HG03095 (cell line): Measurements from ENCODE around the gene PPP1R9B.

Experiments used
- ATAC-seq: cut with Tn5 transposase; IDR thresholded peaks from one replicate; pipeline ENCODE4 v1.9.1; 2021; ENCODE audit warnings: moderate library complexity; ENCODE audit not compliant: unreplicated experiment

The PPP1R9B gene

DNA sequence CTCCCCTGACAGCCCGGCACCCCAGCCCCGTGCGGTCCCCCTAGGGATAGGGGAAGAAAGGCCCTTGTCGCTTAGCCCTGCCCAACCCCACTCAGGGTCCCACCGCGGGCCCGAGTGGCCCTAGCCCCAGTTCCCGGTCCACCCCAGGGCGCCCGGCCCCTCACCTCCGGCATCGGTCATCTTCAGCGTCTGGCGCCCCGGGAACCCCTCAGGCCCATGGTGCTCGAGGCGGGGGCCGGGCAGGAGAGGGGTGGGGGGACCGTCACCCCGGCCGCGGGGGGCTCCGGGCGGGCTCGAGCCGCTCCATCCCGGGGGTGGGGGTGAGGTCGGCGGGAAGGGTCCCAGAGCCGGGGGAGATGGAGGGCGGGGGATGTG, 21.1 kb downstream of the PPP1R9B start:
- ATAC-seq: no peak

DNA sequence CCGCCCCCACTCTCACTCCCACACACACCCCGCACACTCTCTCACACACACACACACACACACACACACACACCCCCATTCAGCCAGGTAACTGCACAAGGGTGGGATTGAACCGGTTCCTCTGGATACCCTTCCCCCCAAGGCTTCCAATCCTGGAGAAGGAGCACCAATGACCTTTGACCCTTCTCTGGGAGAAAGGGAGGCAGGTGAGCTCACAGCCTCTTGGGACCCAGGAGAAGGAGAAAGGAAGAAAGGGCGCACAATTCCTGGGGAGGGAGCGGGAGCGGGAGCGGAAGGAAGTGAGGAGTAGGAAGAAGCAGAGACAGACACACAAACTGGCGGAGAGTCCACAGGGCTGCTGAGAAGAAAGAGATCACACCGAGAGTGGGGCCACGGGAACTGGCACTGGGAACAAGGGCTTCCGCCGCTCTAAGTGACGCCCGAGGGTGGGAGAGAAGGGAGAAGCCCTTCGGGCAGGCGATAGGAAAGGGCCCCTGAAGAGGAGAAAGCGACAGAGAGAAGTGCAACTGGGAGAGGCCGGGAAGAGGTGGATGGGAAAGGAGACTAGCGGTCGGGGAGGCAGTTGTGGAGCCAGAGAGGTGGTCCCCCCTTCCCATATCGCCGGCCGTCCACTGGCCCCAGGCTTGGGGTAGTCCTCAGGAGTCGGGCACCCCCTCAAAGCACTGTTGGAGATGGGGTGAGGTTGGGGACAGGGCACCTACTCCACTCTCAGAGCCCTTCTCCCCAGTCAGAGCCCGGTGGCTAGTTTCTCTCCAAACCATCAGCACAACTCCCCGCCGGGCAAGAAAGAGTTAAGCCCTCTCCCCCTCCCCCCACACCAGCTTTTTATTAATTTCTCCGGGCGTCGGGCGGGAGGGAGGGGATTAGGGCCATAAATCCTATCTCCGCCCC, 21.8 kb downstream of the PPP1R9B start:
- ATAC-seq: no peak

DNA sequence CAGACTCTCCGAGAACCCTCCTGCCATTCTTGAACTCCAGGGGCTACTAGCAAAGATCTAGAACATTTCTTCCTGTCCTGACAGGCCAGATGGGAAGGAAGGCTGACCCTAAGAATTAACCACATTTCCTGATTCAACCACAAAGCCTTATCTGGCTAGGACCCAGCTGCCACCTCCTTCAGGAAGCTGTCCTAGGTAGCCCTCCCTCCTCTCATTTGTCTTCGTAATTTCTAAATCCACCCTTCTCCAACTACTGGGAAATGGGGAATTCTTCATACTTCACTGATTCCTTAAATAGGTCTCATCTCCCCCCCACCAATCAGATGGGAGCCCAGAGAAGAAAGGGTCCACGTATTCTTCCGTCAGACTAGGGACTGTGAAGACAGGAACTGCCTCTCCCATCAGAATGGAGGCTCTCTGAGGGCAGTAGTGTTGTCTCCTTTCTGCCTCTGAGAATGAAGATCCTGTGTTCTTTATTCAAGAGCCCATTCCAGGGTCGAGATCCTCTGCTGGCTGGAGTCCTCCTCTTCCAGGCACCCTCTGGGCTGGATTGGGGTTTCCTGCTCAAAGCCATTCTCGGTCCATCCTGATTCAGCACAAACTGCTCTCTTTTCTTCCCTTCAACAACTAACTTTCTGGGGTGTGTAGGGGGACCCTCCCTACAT, 22.6 kb downstream of the PPP1R9B start:
- ATAC-seq: no peak

DNA sequence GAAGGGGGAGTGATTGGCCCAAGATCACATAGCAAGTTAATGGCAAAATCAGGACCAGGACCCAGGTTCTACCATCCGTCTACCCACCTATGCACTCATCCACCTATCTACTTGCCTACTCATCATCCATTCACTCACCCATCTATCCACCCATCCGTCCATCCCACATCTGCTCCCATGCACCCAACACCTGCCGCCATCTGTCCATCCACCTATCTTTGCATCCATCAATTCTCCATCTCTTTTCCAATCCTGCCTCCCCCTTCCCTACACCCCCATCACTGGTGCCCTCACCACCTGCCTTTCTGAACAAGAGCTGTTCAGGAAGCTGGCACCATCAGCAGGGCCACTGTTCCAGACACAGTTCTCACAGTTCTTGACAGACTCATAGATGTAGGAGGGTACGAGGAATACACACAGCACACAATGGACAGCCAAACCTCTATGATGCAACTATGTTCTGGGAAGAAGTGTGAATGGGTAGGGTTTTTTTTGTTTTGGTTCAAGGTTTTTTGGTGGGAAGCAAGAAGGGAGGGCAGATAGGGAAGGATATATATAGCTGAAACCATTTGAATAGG, 25.0 kb downstream of the PPP1R9B start:
- no peak for ATAC-seq

DNA sequence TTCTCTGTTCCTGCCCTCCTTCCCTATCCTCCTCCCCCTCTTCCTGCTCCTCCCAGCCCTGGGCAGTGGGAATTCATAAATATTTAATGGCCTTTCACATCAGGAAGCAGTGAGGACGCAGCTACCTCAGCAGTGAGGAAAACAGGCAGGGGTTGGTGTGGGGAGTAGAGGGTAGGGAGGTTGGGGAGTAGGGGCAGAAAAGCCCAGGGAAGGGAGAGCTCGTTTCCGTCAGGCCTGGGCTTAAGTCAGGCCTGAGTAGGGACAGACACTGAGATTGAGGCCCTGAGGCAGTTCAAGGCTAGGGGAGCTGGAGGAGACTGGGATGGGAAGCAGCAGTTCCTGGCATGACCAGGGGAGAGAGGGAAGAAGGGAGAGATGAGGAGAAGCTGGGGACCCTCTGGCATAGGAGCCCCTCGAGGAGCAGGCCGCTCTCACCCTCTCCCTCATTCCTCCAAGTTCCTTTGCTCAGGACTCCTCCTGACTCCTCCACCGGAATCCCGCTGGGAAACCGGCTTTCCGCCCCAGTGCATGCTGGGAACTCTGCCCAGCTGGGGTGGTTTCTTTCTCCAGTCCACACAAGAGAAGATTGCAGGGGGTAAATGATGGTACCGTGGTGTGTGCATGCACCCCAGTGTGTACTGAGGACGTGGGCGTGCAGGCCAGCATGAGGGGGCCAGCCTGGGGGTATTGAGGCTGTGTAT, 26.7 kb downstream of the PPP1R9B start:
- no peak for ATAC-seq

DNA sequence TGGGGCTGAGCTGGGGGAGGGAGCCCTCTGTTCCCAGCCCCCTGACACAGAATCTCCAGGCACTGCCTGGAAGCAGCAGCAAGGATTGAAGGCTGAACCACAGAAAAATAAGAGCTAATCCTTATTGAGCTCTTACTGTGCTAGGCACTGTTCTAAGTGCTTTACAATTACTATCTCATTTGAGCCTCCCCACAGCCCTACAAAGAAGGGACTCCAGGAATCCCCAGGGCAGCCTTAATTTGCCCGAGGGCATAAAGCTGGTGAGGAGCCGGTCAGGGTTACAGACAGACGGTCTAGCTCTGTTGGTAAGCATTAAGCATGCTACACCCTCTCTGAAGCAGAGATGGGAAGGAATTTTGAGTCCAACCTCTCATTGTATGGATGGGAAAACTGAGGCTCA, 27.5 kb downstream of the PPP1R9B start:
- no peak for ATAC-seq

DNA sequence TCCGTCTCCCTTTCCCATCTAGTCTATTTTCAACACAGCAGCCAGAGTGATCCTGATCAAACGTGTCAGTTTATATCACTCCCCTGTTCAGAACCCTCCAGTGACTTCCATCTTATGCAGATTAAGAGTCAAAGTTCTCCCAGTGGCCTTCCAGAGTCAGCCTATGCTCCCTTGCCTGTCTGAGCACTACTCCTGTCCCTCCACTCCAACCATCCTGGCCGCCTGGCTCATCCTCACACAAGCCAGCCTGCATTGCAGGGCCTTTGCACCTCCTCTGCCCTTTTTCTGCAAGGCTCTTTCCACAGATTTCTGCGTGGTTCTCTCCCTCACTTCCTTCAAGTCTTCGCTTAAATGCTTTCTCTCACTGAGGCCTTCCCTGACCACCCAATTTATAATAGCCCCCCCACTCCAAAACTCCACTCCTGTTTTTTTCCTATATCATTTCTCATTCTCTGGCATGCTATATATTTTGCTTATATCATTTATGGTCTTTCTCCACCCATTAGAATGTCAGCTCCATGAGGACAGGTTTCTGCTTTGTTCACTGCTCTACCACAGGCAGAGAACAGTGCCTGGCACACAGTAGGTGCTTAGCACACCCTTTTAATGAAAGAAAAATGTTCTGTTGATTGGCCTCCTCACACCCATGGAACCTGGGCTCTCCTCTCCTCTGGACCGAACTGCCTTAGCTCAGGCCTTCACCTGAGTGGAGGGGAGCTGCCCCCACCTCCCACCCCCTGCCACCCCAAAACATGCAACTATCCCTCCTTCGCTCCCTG, 29.8 kb downstream of the PPP1R9B start:
- ATAC-seq: no peak

DNA sequence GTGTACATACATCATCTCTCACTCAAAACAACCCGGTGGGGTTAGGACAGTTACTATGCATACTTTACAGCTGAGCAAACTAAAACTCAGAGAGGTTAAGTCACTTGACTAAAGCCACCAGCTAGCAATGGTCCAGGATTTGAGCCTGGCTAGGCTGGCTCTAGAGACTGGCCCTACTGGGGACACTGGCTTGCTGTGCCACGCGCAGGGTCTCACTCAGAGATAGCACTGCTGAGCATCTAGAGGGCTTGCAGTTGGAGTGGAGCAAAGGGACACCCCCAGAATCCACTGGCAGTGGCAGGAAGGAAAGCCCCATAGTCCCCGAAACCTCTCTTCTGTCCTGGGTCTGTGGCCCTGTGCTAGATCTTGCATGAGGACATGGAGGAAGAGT, 31.7 kb downstream of the PPP1R9B start:
- no peak for ATAC-seq

DNA sequence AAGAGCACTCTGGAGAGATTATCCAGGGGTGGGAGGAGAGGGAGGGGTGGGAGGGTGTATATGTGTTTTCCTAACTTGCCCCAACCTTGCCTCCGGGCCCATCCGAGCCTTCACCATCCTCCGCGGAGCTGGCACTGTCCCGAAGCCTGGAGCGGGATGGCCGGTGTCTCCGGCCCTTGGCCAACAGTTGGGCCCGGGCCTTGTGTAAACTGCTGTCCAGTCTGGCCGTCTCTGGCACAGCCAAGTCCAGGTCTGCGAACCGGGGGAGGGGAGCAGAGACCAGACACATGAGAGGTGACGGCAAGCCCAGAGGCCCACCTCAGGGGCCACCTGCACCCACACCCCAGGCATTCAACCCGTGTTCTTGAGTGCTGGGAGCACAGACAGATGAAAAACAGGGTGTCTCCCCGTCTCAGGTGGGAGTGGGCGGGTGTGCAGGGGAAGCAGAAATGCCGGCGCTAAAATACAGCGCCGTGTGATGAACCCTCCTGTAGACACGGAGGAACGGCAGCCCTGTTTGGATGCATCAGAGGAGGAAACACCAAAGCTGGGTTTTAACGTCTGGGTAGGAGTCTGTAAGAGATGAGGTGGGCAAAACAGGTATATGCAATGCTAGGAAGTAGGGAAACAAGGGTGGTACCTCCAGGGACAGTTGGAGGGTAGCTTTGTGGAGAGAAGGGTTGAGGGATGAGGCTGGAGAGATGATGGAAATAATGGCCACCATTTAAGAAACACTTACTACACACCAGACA, 32.2 kb downstream of the PPP1R9B start:
- ATAC-seq: no peak

DNA sequence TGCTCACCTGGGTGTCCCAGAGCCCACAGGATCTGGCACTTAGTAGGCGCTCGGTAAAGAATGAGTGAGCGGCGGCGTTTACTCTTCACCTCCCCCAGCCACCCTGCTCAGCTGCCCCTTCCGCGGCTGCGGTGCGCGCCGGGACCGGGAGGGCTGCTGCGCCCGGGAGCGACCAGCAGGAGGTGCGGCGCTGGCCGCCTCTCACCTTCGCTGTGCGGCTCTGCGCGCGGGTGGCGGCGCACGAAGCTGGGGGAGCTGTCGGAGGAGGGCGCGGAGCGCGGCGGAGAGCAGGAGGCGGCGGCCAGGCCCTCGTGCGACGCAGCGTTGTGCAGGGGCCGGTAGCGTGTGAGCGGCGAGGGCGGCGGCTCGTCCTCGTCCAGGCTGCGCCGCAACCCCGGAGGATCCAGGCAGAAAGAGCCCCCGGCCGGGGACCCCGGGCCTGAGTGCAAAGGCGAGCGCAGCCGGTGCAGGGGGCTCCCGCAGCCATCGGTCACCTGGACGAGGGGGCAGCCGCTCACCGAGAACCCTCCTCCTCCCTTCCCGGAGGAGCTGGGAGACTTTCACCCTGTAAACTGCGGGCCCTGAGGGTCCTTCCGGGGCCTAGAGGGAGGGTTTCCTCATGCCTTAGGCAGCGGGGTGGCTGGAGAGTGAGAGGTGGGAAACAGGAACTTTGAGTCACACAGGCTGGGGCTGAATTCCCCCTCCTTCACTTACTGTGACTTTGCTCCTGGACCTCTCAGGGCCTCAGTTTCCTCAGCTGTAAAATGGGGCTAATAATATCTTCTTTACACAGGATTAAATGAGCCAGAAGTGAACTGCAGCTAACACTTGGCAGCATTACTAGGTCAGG, 33.0 kb downstream of the PPP1R9B start:
- ATAC-seq: no peak

DNA sequence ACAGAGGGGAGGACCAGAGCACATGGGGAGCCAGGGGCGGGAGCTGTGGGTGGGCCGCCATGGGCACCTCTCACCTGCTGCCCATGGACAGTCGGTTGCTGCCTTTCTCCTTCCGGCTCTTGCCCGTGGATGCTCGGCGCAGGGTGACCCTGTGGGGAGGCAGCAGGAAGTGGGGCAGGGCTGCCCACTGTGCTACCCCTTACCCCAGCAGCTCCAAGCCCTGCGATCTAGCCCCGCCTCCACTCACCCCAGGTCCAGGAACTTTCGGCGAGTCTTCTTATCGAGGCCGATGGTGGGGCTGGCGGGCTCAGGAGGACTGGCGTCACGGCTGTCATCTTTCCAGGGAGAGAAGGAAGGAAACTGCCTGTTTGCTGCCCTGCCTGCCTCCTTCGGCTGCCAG, 34.7 kb downstream of the PPP1R9B start:
- no peak for ATAC-seq

DNA sequence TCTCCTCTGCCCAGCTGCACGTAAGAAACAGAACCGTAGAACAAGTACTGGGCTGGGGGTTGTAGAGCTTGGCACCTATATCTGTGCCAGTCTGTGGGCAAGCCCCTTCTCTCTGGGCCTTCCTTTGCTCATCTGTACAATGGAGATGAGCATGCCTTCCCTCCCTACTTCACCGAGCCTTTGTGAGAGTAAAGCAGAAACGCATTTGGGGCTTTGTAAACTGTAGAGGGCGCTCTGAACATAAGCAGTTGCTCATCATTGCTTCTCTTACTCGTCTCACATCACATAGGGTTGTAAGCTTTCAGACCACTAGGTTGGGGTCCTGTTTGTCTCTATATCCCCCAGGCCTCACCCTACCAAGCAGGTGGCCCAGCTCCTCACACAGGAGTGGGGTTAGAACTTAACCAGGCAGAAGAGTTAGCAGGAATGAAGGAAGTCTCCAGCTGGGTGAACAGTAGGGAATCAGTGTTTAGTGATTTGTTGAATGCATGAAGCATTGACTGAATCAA, 35.6 kb downstream of the PPP1R9B start:
- no peak for ATAC-seq

DNA sequence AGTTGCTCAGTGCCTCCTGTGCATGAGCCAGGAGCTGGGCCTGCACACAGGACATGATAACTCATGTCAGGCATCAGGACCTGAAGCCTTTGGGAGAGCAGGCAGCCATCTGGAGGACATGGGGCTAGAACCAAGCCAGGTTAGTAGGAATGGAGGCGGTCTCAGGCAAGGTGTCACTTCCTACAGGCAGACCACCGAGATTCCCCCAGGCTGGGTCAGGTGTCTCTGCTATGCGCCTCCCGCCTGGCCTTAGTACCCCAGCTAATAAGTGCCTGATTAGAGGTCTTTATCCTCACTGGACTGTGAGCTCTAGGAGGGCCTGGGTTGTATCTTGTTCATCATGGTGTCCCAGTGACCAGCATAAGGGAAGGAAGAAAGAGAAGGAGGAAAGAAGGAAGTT, 36.1 kb downstream of the PPP1R9B start:
- ATAC-seq: no peak

DNA sequence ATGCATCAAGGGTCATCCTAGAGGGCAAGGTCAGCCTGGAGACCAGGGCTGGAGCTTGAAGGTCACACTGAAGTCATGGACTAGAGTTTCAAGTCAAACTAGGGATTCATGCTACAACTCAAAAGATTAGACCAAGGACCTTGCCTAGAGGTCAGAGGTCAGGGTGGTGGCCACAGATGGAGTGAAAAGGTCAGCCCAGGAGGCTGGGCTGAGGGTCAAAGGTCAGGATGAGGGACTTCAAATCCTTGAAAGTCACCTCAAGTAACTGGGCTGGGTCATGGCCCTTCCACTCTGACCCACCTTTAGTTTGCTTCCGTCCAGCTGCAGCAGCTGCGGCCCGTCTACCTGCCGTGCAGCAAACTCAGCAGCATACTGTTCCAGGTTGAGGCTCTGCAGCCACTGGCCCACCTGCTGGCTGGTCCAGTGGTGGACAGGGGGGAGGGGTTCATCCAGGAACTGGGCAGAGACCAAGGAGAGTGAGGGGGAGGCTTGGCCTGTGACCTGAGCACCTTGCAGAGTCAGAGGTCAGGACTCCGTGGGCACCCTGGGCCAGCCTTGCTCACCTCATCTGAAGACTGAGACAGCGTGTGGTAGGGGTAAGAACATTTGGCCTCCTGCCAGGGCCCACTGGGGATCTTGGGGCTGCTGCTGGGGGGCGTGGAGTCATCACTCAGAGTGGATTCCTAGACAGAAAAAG, 36.7 kb downstream of the PPP1R9B start:
- no peak for ATAC-seq

DNA sequence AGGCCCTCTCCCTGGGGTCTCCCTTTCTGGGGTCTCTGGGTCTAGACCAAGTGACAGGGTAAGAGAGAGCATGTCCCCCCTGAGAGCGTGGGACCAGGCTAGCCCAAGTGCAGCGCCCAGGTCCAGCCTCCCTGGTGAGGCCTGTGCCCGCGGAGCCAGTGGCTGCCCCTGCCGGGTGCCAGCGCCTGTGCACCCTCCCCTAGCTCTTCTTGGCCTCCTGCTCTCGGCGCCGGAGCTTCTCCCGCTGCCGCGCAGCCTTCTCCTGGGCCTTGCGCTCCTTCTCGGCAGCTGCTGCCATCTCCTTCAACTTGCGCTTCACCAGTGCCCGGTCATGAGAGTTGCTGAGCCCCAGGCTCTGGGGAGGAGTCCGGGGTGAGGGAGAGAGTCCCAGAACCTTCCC, 37.8 kb downstream of the PPP1R9B start:
- no peak for ATAC-seq

DNA sequence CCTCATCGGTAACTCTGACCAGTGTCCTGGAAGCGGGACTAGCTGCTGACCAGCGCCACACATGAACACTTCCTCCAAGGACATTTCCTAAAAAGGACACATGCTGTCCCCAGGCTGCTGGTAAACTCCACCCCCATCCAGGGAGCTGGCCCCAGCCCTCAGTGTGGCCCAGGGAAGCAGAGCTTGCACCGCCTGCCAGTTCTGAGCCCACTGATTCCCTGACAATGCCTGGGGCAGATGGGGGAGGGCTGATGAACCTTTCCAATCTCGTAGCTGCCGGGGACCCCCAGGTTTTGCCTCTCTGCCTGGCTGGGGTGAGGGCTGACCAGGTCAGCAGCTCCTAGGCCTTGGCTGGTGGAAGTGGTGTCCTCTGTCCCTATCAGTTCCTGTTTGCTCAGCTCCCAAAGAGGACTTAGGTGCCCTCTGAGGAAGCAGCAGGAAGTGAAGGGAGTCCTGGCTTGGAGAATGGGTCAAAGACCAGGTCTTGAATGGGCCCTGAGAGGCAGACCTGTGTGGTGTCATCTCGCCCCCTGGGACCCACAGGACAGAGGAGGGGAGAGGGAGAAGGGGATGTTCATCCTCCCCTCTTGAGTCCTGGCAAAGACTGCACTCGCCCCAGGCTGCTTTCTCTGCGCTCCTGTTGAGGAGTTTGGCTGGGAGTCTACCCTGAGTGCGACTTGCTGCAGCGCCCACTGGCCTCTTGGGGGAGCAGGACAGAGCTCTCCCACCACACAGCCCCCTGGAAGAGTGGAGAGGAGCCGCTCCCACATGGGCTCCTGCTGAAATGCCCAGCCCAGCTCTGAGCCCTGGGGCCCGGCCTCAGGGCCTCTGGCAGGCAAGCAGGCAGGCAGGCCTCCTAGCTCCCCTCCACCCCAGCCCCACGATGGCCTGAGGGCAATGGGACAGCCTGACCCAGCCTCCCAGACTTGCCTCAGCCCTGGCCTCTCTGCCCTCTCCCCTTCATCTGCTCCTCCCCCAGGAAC, 38.5 kb downstream of the PPP1R9B start:
- no peak for ATAC-seq
